ENCODE data around the gene PEX10.

- TF ChIP-seq CTCF (IDR thresholded peaks at IDR 0.05; ENCODE audit: poor library complexity) (no peak), EZH2phosphoT487 (IDR thresholded peaks at IDR 0.05; ENCODE audit: low read depth, severe bottlenecking, unreplicated experiment) (no peak), EZH2 (IDR thresholded peaks at IDR 0.05; ENCODE audit: borderline replicate concordance) (no peak)
Observed at GRCh38 chr1:2438641-2439040, 26.3 kb upstream of the PEX10 start.

Measured in hepatocyte (in vitro differentiated cells).